Stimulated activated CD4-positive, alpha-beta T cell treated with anti-CD3 and anti-CD28 coated beads, Interleukin-12 subunit alpha, Interleukin-12 subunit beta, amount 100 ng/mL, for 4 hours (primary cell): ENCODE measurements around the gene NDUFA12.
"Not testable (repeated sequence)": the region's sequence is repeated elsewhere in the genome, so short reads cannot be mapped to it uniquely, and the experiment has no call there.

Source experiments
- DNase-seq: peaks from one replicate; pipeline ENCODE4 v3.0.0-alpha.2; 2020

NDUFA12 gene

DNA sequence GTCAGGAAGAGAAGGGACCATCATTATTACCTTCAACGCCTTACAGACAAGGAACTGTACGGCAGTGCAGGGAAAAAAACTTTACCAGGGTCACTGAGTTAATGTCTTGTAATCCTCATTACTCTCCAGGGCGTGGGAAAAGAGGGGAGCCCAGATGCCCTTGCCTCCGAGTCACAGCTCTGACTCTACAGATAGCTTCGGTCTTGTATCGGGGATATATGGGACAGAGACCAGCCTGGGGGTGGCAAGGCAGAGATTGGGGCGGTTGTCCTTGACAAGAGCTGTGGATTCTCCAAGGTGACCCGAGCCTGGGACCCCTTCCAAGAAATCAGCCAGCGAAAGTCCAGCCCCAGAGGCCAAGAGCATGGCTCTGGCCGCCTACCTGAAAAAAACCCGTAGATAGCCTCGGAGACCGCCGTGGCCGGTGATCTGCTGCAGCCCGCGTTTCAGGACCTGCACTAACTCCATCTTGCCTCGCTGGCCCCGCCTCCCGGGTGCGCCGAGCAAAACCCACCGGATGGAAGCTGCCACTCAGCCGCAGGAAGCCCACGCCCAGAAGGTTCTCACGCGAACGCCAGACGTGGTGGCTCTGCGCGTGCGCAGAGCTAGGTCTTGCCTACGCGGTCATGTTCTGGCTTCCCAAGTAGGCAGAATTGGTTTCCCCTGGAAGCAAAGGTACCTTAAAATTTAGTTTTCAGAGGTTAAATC lies at the start of gene NDUFA12:
Gene NDUFA12, minus strand, starts transcription at position 485 of the 708 bp plus-strand sequence. Its CDS starts 17 bp downstream, at position 468.
- DNase-seq = peak; percentile 92

DNA sequence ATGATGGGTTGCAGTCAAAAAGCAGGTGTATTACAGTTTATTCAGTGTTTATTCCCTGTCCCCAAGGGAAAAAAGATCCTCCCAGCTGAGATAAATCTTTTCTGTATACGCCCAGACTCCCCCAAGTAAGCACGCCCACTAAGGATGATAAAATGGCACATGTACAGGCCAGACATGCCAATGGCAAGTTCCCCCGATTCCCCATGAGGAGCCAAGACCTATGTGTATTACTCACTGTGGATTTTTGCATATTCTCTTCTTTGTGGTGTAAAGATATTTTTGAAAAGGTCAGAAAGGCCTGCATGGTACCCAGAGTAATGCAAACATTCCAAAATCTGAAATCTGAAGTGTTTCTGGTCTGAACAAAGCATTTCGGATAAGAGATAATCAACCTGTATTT lies 47.7 kb upstream of the NDUFA12 start:
- no peak for DNase-seq

DNA sequence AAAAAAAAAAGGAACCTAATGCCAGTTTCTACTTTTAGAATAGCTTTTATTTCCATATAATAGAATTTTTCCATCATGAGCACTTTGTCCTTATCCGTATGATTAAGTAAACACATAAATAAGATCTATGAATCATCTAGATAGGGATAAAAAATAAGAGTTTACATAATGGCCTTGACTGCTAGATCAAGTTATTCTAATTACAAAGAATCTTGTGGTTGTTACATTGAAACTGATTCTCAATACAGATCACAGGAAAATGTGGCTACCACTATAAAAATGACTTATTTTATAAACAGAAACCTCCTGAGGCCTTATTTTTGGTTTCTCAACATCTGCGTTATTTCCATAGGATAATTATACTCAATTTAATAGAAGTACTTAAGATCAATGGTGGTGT lies 34.4 kb upstream of the NDUFA12 start:
- no peak for DNase-seq

DNA sequence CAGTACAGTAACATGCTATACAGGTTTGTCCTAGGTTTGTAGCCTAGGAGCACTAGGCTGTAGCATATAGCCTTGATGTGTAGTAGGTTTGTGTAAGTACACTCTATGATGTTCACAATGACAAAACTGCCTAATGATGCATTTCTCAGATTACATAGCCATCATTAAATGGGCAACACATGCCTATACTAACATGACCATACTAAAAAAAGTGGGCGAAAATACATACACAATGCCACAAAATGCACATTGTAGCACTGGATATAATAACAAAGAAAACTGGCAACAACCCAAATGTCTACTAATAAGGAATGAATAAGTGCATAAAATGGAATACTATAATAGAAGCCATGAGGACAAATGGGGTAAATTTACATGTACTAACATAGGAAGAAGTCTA lies 31.3 kb upstream of the NDUFA12 start:
- DNase-seq = no peak

DNA sequence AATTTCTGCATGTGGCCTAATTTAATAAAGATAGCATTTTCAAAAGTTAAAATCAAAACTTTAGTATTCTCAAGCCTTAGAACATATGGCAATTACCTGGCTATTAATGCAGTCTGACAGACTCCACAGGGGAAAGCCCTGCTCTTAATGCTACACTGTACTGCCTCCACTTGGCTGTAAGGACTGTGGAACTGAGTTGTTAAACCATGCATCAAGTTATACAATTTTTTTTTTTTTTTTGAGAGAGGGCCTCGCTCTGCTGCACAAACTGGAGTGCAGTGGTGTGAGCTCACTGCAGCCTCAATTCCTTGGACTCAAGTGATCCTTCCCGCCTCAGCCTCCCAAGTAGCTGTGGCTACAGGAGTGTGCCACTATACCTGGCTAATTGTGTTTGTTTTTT lies 19.0 kb upstream of the NDUFA12 start:
- no peak for DNase-seq

DNA sequence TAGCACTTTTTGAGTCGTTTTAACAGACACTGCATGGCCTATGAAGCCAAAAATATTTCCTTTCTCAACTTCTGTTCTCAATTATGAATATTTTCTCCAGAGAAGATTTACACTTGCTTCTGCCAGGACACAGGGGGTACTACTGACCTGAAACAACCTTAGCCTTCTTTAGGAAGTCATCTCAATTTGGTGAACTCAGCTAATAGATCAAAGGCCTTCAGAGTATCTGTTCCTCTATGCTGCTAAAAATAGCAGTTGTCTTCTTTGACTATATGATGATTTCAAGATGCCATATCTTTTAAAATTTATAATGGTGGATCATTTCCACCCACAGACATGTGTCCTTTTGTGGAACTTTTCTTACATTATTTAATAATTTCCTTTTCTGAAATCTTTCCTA lies 14.0 kb upstream of the NDUFA12 start:
- DNase-seq = no peak

DNA sequence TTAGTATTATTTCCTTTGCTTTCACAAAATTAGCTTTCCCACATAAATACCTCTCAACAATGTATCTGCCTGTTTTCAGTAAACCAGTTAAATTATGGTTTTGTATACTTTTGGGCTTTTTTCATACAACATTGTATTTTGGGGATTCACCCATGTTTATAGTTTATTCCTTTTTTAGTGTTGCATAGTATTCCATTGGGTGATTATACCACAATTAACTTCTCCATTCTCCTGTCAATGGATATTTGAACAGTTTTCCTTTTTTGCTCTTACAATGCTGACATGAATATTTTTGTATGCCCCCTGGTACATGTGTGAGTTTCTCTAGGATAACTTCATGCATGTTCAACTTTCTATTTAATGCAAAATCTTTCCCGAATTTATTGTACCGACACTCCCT lies 12.6 kb upstream of the NDUFA12 start:
- DNase-seq = no peak

DNA sequence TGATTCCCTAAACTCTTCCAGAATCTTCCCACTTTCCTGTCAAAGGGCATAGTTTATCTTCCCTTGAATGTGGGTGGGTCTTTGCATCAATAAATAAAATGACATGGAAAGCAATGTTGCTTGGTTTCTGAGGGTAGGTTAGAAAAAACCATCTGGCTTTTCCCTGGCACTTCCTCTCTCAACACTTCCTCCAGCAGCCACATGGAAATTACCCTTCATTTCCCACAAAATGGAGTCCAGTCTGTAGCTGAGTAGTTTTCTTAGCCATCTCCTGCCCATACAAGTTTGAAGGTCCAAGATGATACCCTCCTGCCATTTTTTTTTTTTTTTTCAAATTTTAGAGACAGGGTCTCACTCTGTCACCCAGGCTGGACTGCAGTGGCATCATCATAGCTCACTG lies 11.1 kb upstream of the NDUFA12 start:
- DNase-seq = no peak

DNA sequence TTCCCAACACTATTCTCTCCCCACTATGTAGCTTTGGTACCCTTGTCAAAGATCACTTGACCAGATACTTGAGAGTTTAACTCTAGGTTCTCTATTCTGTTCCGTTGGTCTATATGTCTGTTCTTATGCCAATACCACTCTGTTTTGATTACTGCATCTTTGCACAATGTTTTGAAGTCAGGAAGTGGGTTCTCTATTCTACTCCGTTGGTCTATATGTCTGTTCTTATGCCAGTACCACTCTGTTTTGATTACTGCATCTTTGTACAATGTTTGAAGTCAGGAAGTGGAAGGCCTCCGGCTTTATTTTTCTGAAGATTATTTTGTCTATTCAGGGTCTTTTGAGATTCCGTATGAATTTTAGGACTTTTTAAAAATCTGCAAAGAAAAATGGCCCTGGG lies 2.7 kb upstream of the NDUFA12 start:
- no peak for DNase-seq

DNA sequence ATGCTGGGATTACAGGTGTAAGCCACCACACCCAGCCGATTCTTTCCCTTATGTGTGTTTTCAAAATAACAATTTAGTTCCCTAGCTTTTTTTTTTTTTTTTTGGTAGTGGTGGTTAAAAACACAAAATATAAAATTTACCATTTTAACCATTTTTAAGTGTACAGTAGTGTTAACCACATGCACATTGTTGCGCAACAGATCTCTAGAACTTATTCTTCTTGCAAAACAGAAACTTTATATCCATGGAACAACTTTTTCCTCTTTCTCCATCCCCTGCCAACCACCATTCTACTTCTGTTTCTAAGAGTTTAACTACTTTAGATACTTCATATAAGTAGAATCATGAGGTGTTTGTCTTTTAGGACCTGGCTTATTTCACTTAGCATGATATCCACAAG lies 1.1 kb upstream of the NDUFA12 start:
- DNase-seq = no peak

DNA sequence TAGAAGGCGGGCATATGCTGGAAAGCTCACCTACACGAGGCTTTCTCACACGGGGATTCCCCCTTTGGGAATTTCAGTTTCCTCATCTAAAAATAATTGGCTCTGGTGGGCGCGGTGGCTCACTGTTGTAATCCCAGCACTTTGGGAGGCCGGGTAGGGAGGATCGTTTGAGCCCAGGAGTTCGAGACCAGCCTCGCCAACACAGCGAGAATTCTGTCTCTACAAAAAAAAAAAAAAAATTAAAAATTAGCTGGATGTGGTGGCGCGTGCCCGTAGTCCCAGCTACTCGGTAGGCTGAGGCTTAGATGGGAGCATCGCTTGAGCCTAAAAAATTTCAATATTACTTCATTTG lies 400 bp upstream of the NDUFA12 start:
- DNase-seq = no peak

DNA sequence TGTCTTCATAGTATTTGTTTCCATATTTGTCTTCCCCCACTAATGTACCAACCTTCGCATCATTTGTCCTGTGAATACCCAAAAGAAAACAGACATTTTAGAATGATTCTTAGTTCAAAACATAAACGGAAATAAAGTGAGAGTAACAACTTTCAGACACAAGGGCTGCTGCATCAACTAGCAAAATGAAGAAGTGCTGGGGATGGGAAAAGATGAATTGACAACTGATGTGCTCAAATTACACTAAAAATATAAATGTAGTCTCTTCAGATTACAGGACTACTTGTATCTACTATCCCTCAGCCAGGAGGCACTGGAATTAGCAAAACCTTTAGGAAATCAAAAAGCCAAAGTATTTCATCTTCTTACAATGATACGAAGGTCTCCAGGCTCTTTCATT lies 743 bp downstream of the NDUFA12 start:
- DNase-seq = no peak

DNA sequence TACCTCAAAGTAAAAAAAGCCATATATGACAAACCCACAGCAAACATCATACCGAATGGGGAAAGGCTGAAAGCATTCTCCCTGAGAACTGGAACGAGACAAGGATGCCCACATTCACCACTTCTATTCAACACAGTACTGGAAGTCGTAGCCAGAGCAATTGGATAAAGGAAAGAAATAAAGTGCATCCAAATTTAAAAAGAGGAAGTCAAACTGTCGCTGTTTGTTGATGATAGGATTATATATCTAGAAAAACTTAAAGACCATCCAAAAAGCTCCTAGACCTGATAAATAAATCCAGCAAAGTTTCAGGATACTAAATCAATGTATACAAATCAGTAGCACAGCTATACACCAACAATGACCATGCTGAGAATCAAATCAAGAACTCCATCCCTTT lies 5.2 kb downstream of the NDUFA12 start:
- no peak for DNase-seq

DNA sequence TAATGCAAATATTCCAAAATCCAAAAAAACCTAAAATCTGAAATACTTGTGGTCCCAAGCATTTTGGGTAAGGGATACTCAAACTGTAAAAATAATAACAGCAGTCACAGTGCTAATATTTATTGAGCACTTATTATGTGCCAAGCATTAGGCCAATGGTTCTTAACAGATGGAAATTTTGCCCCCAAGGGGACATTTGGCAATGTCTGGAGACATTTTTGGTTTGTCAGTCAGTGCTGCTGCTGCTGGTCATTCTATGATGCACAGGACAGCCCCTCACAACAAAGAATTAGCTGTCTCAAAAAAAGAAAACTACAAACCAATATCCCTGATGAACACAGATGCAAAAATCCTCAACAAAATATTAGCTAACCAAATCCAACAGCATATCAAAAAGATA lies 5.8 kb downstream of the NDUFA12 start:
- no peak for DNase-seq

DNA sequence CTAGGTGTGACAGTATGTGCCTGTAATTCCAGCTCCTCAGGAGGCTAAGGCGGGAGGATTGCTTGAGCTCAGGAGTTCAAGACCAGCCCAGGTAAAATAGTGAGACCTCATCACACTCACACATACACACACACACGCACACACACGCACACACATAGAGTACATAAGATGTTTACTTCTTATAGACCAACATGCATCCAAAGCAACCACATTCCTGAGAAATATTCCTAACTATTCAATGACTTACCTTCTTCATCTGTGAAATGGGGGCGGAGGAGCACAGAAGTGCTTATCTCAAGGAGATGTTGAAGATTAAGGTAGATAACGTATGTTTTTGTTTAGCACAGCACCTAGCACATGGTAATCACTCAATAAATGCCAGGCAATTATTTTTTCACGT lies 6.4 kb downstream of the NDUFA12 start:
- no peak for DNase-seq

DNA sequence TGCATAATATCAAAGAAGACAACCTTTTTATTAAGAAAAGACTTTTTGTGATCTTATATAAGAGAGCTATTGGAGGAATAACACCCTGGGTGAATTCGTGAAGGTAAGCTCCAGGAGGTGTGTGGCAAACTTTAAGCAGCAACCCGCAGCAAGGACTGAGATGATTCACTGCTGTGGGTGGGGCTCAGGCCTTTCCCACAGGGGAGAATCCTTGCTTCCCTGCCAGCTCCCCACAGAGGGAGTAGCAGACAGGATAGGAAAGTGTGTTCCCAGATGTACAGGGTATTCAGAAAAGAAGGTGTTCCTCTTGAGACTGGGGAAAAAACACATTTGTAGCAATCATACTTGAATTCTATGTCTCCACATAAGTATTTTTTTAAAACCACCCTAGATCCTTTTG lies 9.2 kb downstream of the NDUFA12 start:
- no peak for DNase-seq

DNA sequence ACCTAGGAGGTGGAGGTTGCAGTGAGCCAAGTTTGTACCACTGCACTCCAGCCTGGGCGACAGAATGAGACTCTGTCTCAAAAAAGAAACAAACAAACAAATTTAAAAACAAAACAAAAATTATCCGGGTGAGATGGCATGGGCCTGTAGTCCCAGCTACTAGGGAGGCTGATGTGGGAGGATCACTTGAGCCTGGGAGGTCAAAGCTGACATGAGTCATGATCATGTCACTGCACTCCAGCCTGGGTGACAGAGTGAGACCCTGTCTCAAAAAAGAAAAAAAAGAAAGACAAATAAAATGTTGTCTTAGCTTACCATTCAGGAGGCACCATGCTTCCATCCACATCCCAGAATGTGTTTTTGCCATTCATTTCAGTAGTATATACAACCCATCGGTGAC lies 9.6 kb downstream of the NDUFA12 start:
- not testable (repeated sequence) for DNase-seq

DNA sequence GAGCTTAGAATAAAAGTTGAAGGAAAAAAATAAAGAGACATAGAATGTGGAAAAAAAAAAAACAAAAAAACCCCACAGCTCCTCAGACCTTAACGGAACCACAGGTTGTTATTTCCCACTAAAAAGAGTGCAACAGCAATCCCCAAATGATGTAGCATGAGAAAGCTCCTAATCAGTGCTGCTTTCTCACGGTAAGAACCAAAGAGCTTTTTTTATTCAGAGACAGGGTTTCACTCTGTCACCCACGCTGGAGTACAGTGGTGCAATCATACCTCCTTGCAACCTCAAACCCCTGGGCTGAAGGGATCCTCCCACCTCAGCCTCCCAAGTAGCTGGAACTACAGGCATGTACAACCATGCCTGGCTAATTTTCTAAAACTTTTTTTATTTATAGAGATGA lies 13.3 kb downstream of the NDUFA12 start:
- DNase-seq = no peak

DNA sequence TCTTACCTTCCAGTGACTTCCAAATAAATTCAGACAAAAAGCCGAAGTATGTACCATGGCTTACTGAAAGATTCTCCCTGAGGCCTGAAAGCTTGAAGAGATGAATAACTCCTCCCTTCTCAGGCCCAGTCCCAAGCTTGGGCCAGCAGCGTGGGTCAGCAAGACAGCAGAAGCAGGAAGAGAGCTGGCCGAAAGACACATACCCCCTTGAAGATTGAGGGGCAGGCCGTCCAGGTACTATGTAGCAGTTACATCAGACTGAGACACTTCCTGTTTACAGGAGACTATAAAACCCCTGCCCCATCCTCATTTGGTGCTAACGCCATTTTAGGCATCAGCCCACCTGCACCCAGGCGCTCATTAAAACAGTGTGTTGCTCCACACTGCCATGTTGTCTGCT lies 15.0 kb downstream of the NDUFA12 start:
- no peak for DNase-seq

DNA sequence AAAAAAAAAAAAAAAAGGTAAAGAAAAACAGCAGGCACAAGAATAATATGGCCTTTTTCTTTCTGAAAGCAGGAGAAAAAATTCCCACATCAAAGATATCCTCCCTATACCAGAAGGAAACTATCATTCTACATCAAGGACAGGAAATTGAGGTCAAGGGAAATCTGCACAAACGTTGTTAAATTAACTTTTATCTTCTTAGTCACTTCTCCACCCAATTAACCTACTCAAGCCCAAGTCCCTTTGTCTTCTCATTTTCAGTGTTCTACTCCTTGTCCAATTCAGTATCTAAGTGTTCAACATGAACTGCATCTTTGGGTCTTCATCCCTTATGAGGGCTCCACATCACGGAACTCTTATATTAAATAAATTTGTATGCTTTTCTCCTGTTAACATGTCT lies 15.7 kb downstream of the NDUFA12 start:
- DNase-seq = no peak

DNA sequence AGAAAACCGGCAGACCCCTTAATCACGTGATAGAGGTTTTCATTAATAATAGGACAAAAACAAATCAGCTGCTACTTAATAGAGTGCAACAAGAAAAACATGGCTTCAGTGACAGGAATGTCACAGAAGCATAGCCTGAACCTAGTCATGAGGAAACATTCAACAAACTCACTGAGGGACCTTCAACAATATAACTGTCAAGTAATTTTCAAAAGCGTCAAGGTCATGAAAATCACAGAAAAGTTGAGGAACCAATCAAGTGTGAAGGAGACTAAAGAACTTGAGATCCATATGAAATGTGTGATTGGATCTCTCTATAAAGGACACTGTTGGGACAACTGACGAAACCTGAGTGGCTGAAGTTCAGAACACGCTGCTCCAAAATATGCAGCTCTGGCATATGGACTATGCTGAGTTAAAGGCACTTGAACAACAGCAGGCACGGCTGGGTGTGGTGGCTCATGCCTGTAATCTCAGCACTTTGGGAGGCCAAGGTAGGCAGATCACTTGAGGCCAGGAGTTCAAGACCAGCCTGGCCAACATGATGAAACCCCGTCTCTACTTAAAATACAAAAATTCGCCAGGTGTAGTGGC lies 16.3 kb downstream of the NDUFA12 start:
- DNase-seq = no peak

DNA sequence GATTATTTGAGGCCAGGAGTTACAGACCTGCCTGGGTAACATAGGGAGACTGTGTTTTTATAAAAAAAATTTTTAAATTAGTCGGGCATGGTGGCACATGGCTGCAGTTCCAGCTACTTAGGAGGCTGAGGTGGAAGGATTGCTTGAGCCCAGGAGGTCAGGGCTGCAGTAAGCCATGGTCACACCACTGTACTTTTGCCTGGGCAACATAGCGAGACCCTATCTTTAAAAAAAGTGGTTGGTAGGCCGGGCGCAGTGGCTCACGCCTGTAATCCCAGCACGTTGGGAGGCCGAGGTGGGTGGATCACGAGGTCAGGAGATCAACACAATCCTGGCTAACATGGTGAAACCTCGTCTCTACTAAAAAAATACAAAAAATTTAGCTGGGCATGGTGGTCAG lies 18.4 kb downstream of the NDUFA12 start:
- not testable (repeated sequence) for DNase-seq

DNA sequence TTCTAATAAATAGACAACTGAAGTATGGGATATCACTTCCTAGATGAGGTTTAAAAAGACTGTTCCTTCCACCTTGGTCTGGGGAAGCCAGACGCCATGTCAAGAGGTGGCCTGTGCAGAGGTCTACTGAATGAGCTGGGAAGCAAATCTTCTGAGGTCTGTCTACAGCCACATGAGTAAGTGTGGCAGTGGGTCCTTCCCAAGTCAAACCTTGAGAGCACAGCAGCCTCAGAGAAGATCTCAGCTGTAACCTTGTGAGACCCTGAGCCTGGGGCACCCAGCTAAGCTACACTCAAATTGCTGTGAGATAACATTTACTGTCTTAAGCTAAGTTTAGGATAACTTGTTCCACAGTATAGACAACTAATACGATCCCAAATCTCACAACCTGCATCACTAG lies 20.2 kb downstream of the NDUFA12 start:
- DNase-seq = no peak

DNA sequence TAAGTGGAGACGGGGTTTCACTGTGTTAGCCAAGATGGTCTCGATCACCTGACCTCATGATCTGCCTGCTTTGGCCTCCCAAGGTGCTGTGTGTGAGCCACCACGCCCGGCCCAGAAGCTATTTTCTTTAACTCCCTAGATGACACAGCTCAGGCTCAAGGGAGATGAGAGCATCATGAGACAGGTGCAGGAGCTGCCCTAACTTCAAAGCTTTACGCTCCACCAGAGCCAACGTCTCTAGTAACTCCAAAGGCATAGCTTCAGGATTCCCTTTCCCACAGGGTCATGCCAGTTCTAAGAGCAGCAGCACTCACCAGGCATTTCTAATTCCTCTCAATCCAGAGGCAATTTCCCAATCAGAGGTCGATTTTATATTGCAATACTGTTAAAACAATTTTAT lies 21.0 kb downstream of the NDUFA12 start:
- no peak for DNase-seq

DNA sequence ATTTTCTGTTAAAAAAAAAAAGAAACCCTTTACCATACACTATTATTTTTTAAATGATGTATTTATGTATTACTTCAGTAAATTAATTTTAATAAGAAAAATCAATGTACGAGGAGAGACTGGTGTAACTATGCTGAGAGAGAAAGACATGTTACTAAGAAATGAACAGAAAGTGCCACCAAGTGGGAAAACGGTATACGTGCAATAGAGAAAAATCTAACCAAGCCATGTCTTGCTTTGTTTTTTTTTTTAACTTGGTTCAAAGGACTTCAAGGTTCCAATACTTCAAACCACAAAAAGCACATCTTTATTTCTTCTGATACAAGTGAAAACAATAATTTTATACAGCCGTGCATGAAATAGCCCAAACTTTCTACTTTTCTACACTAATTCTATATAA lies 22.9 kb downstream of the NDUFA12 start:
- no peak for DNase-seq
